Measurements from ENCODE around the gene GFOD2.

Gene GFOD2

GRCh38 chr16:67707210-67707609 lies 11.9 kb downstream of the GFOD2 start:
- Histone ChIP-seq H3K27ac (ENCODE audit: low read depth, low read length) (no peak overlapping the region), H3K18ac (ENCODE audit: low read length) (no peak overlapping the region), H3K14ac (ENCODE audit: low read length) (no peak overlapping the region), H3K9ac (ENCODE audit: low read length) (no peak overlapping the region), H4K8ac (ENCODE audit: low read depth, low read length) (no peak overlapping the region), H3K4ac (ENCODE audit: low read depth, low read length) (no peak overlapping the region), H3K9me3 (ENCODE audit: insufficient read depth, low read depth, low read length) (no peaks in the 10 kb centered on the region), H3K4me2 (ENCODE audit: low read length) (no peak overlapping the region), H3K79me2 (ENCODE audit: control insufficient read depth, insufficient read depth, low read length, poor library complexity) (no peaks in the 10 kb centered on the region), H4K12ac (ENCODE audit: low read depth, low read length) (no peak overlapping the region), H2BK12ac (ENCODE audit: low read length) (no peak overlapping the region), H3K4me3 (ENCODE audit: low read depth, low read length) (no peak overlapping the region), H3K36me3 (ENCODE audit: control insufficient read depth in 1 of 2, insufficient read depth in 2 of 2, low read length in 2 of 2) (no peaks in the 10 kb centered on the region), H3K4me1 (ENCODE audit: control insufficient read depth in 1 of 2, insufficient read depth in 2 of 2, low read length in 2 of 2) (peaks cover 0 to 5% of the 10 kb centered on the region in 2 experiments), H3K23ac (ENCODE audit: low read length) (no peak overlapping the region), H2AFZ (ENCODE audit: insufficient read depth, low read length, poor library complexity) (no peak overlapping the region), H2BK120ac (ENCODE audit: insufficient read depth, low read length, poor library complexity) (no peak overlapping the region), H2BK5ac (ENCODE audit: low read depth, low read length, poor library complexity) (no peak overlapping the region), H3K79me1 (ENCODE audit: low read length) (no peaks in the 10 kb centered on the region), H2AK5ac (ENCODE audit: low read length) (no peak overlapping the region), H4K91ac (ENCODE audit: low read depth, low read length) (no peak overlapping the region), H3K27me3 (ENCODE audit: insufficient read depth, low read length) (no peaks in the 10 kb centered on the region)
- WGBS (ENCODE audit: extremely low coverage, insufficient coverage, insufficient read length), result no CpG with 5 or more reads among the region's 4 CpGs
- DNase-seq, result no peak

GRCh38 chr16:67704110-67704509 lies 15.0 kb downstream of the GFOD2 start:
- H3K27me3 ChIP-seq (ENCODE audit: insufficient read depth, low read length), result no peaks in the 10 kb centered on the region
- H2AFZ ChIP-seq (ENCODE audit: insufficient read depth, low read length, poor library complexity), result no peak overlapping the region
- no peak overlapping the region for H3K14ac ChIP-seq (ENCODE audit: low read length)
- no peak overlapping the region for H3K4ac ChIP-seq (ENCODE audit: low read depth, low read length)
- peaks cover under 1 to 2% of the 10 kb centered on the region in 2 experiments for H3K36me3 ChIP-seq (ENCODE audit: control insufficient read depth in 1 of 2, insufficient read depth in 2 of 2, low read length in 2 of 2)
- no peak overlapping the region for H3K27ac ChIP-seq (ENCODE audit: low read depth, low read length)
- no CpG with 5 or more reads among the region's 5 CpGs for WGBS (ENCODE audit: extremely low coverage, insufficient coverage, insufficient read length)
- H4K91ac ChIP-seq (ENCODE audit: low read depth, low read length), result no peak overlapping the region
- H3K4me1 ChIP-seq (ENCODE audit: control insufficient read depth in 1 of 2, insufficient read depth in 2 of 2, low read length in 2 of 2), result peaks cover 0 to 5% of the 10 kb centered on the region in 2 experiments
- no peak overlapping the region for H2BK12ac ChIP-seq (ENCODE audit: low read length)
- no peak overlapping the region for H4K8ac ChIP-seq (ENCODE audit: low read depth, low read length)
- no peak overlapping the region for H3K18ac ChIP-seq (ENCODE audit: low read length)
- no peak overlapping the region for H4K12ac ChIP-seq (ENCODE audit: low read depth, low read length)
- H2BK120ac ChIP-seq (ENCODE audit: insufficient read depth, low read length, poor library complexity), result no peak overlapping the region
- no peaks in the 10 kb centered on the region for H3K79me1 ChIP-seq (ENCODE audit: low read length)
- DNase-seq, result no peak
- H3K9ac ChIP-seq (ENCODE audit: low read length), result no peak overlapping the region
- no peaks in the 10 kb centered on the region for H3K79me2 ChIP-seq (ENCODE audit: control insufficient read depth, insufficient read depth, low read length, poor library complexity)
- H2BK5ac ChIP-seq (ENCODE audit: low read depth, low read length, poor library complexity), result no peak overlapping the region
- no peak overlapping the region for H3K4me2 ChIP-seq (ENCODE audit: low read length)
- H3K9me3 ChIP-seq (ENCODE audit: insufficient read depth, low read depth, low read length), result peaks cover 3% of the 10 kb centered on the region
- no peak overlapping the region for H3K23ac ChIP-seq (ENCODE audit: low read length)
- H3K4me3 ChIP-seq (ENCODE audit: low read depth, low read length), result no peak overlapping the region
- no peak overlapping the region for H2AK5ac ChIP-seq (ENCODE audit: low read length)

GRCh38 chr16:67703626-67704025 lies 15.5 kb downstream of the GFOD2 start:
- Histone ChIP-seq H3K36me3 (ENCODE audit: control insufficient read depth in 1 of 2, insufficient read depth in 2 of 2, low read length in 2 of 2) (peaks cover 2 to 3% of the 10 kb centered on the region in 2 experiments), H3K79me2 (ENCODE audit: control insufficient read depth, insufficient read depth, low read length, poor library complexity) (no peaks in the 10 kb centered on the region), H3K27me3 (ENCODE audit: insufficient read depth, low read length) (no peaks in the 10 kb centered on the region), H3K27ac (ENCODE audit: low read depth, low read length) (no peak overlapping the region), H3K23ac (ENCODE audit: low read length) (no peak overlapping the region), H3K4ac (ENCODE audit: low read depth, low read length) (no peak overlapping the region), H3K4me2 (ENCODE audit: low read length) (no peak overlapping the region), H3K4me1 (ENCODE audit: control insufficient read depth in 1 of 2, insufficient read depth in 2 of 2, low read length in 2 of 2) (peaks cover 0 to 4% of the 10 kb centered on the region in 2 experiments), H2BK120ac (ENCODE audit: insufficient read depth, low read length, poor library complexity) (no peak overlapping the region), H4K12ac (ENCODE audit: low read depth, low read length) (no peak overlapping the region), H3K9ac (ENCODE audit: low read length) (no peak overlapping the region), H3K9me3 (ENCODE audit: insufficient read depth, low read depth, low read length) (peaks cover 3% of the 10 kb centered on the region), H2BK12ac (ENCODE audit: low read length) (no peak overlapping the region), H2AK5ac (ENCODE audit: low read length) (peak overlapping the region; percentile 61), H2BK5ac (ENCODE audit: low read depth, low read length, poor library complexity) (no peak overlapping the region), H4K91ac (ENCODE audit: low read depth, low read length) (no peak overlapping the region), H3K4me3 (ENCODE audit: low read depth, low read length) (no peak overlapping the region), H3K18ac (ENCODE audit: low read length) (no peak overlapping the region), H3K14ac (ENCODE audit: low read length) (no peak overlapping the region), H3K79me1 (ENCODE audit: low read length) (no peaks in the 10 kb centered on the region), H4K8ac (ENCODE audit: low read depth, low read length) (no peak overlapping the region), H2AFZ (ENCODE audit: insufficient read depth, low read length, poor library complexity) (no peak overlapping the region)
- no peak for DNase-seq
- WGBS (ENCODE audit: extremely low coverage, insufficient coverage, insufficient read length), result no CpG with 5 or more reads among the region's 2 CpGs

GRCh38 chr16:67702130-67702529 lies 17.0 kb downstream of the GFOD2 start:
- no peak overlapping the region for H2BK12ac ChIP-seq (ENCODE audit: low read length)
- peaks cover 2% of the 10 kb centered on the region for H3K79me1 ChIP-seq (ENCODE audit: low read length)
- H3K27me3 ChIP-seq (ENCODE audit: insufficient read depth, low read length), result no peaks in the 10 kb centered on the region
- H2BK120ac ChIP-seq (ENCODE audit: insufficient read depth, low read length, poor library complexity), result no peak overlapping the region
- H3K27ac ChIP-seq (ENCODE audit: low read depth, low read length), result no peak overlapping the region
- H2AK5ac ChIP-seq (ENCODE audit: low read length), result no peak overlapping the region
- peaks cover 3% of the 10 kb centered on the region for H3K9me3 ChIP-seq (ENCODE audit: insufficient read depth, low read depth, low read length)
- no peak overlapping the region for H3K18ac ChIP-seq (ENCODE audit: low read length)
- H4K91ac ChIP-seq (ENCODE audit: low read depth, low read length), result no peak overlapping the region
- H4K12ac ChIP-seq (ENCODE audit: low read depth, low read length), result no peak overlapping the region
- H2BK5ac ChIP-seq (ENCODE audit: low read depth, low read length, poor library complexity), result no peak overlapping the region
- H2AFZ ChIP-seq (ENCODE audit: insufficient read depth, low read length, poor library complexity), result no peak overlapping the region
- H3K36me3 ChIP-seq (ENCODE audit: control insufficient read depth in 1 of 2, insufficient read depth in 2 of 2, low read length in 2 of 2), result peaks cover 2 to 3% of the 10 kb centered on the region in 2 experiments
- H3K9ac ChIP-seq (ENCODE audit: low read length), result no peak overlapping the region
- H3K4ac ChIP-seq (ENCODE audit: low read depth, low read length), result no peak overlapping the region
- H3K23ac ChIP-seq (ENCODE audit: low read length), result no peak overlapping the region
- DNase-seq, result no peak
- no CpG with 5 or more reads among the region's 4 CpGs for WGBS (ENCODE audit: extremely low coverage, insufficient coverage, insufficient read length)
- no peak overlapping the region for H3K4me3 ChIP-seq (ENCODE audit: low read depth, low read length)
- no peak overlapping the region for H3K4me2 ChIP-seq (ENCODE audit: low read length)
- peaks cover 8% of the 10 kb centered on the region in 2 experiments for H3K4me1 ChIP-seq (ENCODE audit: control insufficient read depth in 1 of 2, insufficient read depth in 2 of 2, low read length in 2 of 2)
- no peak overlapping the region for H4K8ac ChIP-seq (ENCODE audit: low read depth, low read length)
- no peak overlapping the region for H3K14ac ChIP-seq (ENCODE audit: low read length)
- no peaks in the 10 kb centered on the region for H3K79me2 ChIP-seq (ENCODE audit: control insufficient read depth, insufficient read depth, low read length, poor library complexity)
